Hepatocyte (in vitro differentiated cells): ENCODE measurements around the gene CCT5.

Experiments
- CTCF ChIP-seq: fragments of 200-600 bp; sonication (generic); IDR thresholded peaks from 2 replicates; pipeline ENCODE4 v1.5.1; 2016; ENCODE audit warnings: antibody characterized with exemption, mild to moderate bottlenecking; ENCODE audit not compliant: poor library complexity
- EZH2phosphoT487 ChIP-seq: fragments of 200-600 bp; sonication (generic); IDR thresholded peaks from one replicate; pipeline ENCODE4 v1.6.1; 2018; ENCODE audit warnings: antibody characterized with exemption, mild to moderate bottlenecking, low read depth, moderate library complexity; ENCODE audit not compliant: unreplicated experiment, severe bottlenecking

- no peak for TF ChIP-seq CTCF
- no peak for TF ChIP-seq EZH2phosphoT487
Observed at GRCh38 chr5:10222326-10222725, 27.8 kb upstream of the CCT5 start.
